GM19455 (cell line): ENCODE data around the gene CD63.

ENCODE experiments used
- ATAC-seq: cut with Tn5 transposase; IDR thresholded peaks from one replicate; pipeline ENCODE4 v1.9.1; 2021; ENCODE audit not compliant: unreplicated experiment

The CD63 gene

GRCh38 chr12:55741931-55742680, 13.3 kb upstream of the CD63 start:
- ATAC-seq, result no peak

DNA sequence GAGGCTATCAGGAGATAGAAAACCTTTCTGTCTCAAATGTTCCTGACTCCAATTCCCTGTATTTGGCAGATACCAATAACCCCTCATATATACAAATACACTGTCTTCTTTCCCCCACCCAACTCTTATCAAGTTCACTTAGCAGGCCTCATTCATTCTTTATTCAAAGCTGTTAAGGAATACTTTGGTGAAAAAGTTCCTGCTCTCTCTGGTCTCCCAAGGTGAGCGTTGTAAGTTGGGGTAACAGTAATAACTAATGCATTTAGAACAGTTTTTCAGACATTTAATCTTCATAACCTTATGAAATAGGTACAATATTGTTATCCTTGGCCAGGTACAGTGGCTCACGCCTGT, 10.2 kb upstream of the CD63 start:
- ATAC-seq, result no peak

DNA sequence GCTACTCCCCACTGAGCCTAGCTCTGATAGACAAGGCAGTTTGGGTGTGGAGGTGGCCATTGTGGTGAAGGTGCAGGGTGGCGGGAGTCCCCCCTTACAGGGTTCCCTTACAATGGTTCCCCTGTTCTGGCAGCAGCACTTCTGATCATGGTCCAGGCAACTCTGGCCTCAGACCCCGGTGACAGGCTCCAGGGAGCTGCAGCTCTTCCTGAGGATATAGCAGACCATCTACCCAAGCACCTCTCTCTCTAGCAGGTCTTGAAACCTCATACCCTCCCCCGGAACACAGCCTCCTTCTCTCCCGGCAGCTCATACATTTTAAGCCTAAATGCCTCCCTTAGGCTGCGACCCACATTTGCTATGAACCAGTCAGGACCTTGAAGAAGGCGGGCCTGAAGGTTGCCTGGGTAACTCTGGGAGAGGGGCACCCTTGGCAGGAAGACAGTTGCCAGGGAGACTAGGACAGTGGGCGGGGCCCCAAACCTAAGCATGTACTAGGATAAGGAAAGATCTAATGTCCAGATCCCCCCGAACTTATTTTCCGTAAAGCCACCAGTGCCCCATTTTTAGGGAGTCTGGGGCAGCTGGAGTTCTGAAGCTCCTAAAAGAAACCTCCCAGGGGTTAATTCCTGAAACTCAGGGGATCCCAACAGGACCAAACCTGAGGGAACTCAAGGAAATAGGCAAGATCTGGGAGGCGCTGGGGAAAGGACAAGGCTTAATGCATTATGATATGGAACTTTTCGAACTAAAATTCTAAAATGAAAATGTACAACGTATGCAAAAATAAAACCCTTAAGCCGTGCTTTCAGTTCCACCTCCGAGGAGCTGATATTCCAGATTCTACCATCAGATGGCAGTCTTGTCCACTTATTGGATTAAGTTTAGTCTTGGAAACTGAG, 9.6 kb upstream of the CD63 start:
- peak; percentile 86 for ATAC-seq

GRCh38 chr12:55737581-55738122, 8.8 kb upstream of the CD63 start:
- no peak for ATAC-seq

GRCh38 chr12:55736780-55737580, 8.2 kb upstream of the CD63 start:
- ATAC-seq, result no peak

GRCh38 chr12:55736076-55736475, 7.3 kb upstream of the CD63 start:
- no peak for ATAC-seq

- no peak for ATAC-seq
Measured at GRCh38 chr12:55734595-55734994, 5.8 kb upstream of the CD63 start.

DNA sequence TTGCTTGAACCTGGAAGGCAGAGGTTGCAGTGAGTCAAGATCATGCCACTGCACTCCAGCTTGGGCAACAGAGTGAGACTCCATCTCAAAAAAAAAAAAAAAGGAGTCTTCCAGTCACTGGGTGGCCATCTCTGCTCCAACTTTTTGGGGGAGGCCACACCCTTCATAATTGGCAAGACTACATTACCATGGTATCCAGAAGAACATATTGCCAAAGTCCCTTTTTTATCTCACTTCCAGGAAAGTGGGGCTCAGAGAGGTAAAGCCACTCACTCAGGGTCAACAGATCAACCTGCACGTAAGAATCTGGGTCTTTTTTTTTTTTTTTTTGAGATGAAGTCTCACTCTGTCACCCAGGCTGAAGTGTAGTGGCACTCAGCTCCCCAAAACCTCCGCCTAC, 5.0 kb upstream of the CD63 start:
- ATAC-seq, result no peak

GRCh38 chr12:55733021-55733555, 4.3 kb upstream of the CD63 start:
- no peak for ATAC-seq

- no peak for ATAC-seq
Measured at GRCh38 chr12:55732288-55732687, 3.5 kb upstream of the CD63 start.

DNA sequence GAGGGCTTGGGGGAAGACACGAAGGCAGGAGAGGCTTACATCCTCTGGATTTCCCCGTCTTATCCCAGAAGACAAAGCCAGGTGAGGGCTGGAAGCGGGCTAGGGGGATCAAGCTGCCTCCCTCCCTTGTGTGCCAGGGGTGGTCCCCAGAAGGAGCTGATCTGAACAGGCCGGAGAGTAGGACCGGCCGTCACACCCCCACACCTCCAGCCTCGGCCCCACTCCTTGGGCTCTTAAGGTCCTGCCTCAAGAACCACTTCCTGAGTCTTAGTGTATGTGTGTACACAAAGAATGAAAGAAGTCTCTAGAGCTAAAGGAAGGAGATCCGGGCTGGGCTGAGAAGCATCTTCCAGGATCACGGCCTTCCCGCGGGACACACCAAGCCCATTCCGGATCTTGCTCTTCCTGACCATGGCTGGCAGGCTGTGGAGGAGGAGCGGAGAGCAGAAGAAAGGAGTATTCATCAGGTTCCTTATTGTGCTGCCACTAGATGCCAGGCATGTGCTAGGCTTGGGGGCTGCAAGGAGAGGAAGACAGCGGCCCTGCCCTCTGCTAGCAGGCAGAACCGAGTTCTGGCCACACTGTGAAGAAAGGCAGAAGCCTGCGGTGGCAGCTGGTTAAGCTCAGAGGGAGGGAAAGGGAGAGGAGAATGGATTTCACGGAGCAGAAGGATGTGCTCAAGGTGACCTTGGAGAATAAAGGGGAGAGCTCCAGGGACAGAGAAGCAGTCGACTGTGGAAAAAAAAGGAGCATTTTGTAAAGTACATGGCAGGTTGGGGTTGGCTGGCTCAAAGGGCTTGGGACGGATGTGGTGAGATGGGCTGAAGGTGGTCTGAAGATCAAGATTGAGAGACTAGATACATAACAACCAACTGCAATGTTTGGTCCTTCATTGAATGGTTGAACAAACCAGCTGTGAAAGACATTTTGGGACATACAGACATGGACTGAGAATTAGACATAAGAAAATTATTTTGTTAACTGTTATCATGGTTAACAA, 1.3 kb upstream of the CD63 start:
- ATAC-seq, result peak; percentile 47

DNA sequence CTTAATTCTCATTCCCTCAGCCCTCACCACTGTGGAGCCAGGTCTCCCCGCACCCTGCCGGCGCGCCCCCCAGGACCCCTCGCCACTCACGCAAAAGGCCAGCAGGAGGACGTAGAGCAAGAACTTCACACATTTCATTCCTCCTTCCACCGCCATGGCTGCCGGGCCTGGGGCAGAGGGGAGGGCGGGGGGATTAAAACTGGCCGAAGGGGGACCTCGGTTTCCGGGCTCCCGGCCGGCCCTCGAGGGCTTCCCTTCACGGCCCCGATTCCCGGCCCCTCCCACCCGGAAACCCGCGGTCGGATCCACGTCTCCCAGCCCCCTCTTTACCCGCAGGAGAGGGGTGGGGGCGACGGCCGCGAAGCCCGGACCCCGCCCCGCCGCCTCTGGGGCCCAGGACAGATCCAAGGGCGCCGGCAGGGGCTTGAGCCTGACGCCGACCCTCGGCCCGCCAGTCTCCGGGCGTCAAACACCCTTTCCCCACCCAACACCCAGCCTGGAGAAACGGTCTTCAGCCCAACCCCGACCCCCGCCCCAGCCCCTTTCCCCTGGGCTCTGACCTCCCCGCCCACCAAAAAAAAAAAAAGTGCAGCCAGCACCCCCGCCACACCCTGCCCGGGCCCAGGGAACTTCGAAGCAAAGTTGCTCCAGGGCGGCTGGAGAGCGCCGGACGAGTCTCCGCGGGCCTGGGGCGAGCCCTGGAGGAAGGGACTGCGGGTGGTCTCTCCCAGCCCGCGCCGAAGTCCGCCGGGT, 447 bp downstream of the CD63 start:
- ATAC-seq, result peak; percentile 24

- no peak for ATAC-seq
Measured at GRCh38 chr12:55727643-55728185, 1.1 kb downstream of the CD63 start.

DNA sequence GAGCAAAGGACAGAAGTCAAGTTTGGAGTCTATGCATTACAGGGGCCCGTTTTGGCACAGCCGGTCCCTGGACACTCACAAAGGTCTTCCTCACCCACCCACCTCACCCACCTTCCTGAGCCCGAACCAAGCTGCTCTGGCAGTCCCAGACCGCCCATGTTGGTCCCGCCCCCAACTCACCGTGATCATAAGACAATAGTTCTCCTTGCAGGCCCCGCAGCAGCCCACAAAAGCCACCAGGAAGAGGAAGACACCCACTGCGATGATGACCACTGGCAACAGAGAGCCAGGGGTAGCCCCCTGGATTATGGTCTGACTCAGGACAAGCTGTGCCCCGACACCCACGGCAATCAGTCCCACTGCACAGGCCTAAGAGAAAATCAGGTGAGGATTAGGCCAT, 1.8 kb downstream of the CD63 start:
- ATAC-seq, result no peak

DNA sequence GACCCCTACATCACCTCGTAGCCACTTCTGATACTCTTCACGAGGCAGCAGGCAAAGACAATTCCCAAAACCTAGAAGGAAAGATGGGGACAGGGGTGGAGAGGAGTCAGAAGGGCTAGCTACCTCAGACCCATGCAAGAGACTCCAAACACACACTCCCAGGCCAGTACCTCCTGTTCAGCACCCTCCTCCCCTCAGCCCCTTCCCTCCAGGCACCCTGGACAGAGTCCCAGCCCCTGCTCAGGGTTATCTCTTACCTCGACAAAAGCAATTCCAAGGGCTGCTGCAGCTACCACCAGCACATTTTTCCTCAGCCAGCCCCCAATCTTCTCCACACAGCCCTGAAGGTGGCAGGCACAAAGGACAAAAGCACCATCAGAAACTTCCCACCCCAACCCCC, 3.3 kb downstream of the CD63 start:
- ATAC-seq, result no peak

DNA sequence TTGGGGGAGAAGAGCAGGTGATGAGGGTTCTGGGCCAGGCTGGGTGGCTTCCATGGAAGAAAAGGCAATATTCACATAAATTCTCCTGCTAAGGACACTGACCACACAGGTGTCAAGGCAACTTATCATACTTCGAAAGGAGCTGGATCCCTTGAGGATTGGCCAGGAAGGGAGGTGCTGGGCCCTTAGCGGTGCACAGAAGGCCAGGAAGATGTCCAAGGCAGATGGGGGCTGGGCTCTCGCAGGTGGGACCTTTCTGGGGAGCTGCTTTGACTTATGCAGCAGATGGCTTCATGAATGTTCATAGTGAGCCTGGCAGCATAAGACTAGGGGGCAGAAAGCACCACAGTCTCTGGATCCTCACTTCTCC, 3.9 kb downstream of the CD63 start:
- ATAC-seq, result no peak

- no peak for ATAC-seq
Measured at GRCh38 chr12:55724226-55724939, 4.4 kb downstream of the CD63 start.

GRCh38 chr12:55723516-55724225, 5.1 kb downstream of the CD63 start:
- no peak for ATAC-seq
